Ammon's horn (tissue), 1 donor: ENCODE results near the gene GMEB1.

Source experiments
- DNase-seq: peaks from one replicate; pipeline ENCODE4 v3.0.0-alpha.2; 2016; ENCODE audit warnings: low spot score

The GMEB1 gene

GRCh38 chr1:28751315-28752060 lies 82.9 kb downstream of the GMEB1 start:
- no peak for DNase-seq

- no peak for DNase-seq
Observed at GRCh38 chr1:28755701-28756100, 87.1 kb downstream of the GMEB1 start.

GRCh38 chr1:28756846-28757245 lies 88.3 kb downstream of the GMEB1 start:
- peak; percentile 35 for DNase-seq

- no peak for DNase-seq
Observed at GRCh38 chr1:28758420-28758819, 89.8 kb downstream of the GMEB1 start.

GRCh38 chr1:28759257-28759656 lies 90.7 kb downstream of the GMEB1 start:
- no peak for DNase-seq

- no peak for DNase-seq
Observed at GRCh38 chr1:28761189-28761588, 92.6 kb downstream of the GMEB1 start.

GRCh38 chr1:28766532-28767183 lies 98.1 kb downstream of the GMEB1 start:
- DNase-seq, result no peak
